ENCODE results near the gene BNIP5.

Gene BNIP5

DNA sequence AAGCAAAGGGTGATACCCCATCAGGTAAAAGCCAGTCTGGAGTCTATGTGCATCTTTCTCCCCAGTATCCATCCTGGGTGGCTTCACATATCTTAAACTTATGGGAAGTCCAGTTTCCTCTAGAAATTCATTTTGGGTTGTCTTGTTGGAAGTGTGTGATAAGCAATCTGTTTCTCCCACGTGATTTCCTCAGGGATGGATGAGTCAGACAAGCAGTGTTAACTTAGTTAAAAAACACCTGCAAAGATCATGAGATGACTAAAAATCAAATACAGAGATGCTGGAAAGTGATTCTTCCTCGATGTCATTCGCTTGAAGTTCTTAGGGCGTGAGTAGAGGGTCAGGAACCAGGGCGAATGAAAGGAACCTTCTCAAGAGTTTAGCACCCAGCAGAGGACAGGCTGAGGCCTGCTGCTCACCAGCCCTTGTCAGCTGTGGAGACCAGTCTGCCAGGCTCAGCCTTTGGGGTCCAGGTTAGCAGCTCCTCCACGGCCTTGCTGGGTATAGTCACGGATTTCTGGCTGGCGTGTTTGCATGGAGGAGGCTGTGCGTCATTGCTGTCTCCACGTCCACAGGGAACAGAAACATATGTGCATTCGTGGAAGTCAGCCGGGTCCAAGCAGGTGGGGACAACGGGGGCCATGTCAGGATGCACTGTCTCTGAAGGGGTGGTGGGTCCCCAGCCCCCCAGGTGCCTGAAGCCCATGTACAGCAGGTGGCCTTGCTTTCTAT, 69.6 kb downstream of the BNIP5 start:
- DNase-seq (ENCODE audit: low spot score), result no peak

Measured in AG08395 (cell line).